Hematopoietic multipotent progenitor cell treated with erythropoietin and hydrocortisone succinate and interleukin-3 and kit ligand, for 6 days (in vitro differentiated cells): Measurements from ENCODE around the gene PRR15L.
A peak's percentile ranks its signal among the peaks of the same experiment; 100 is the strongest.
"Not testable (repeated sequence)": the region's sequence is repeated elsewhere in the genome, so short reads cannot be mapped to it uniquely, and the experiment has no call there.

Source experiments
- DNase-seq: peaks from one replicate; pipeline ENCODE4 v3.0.0-alpha.2; 2015

PRR15L gene

DNA sequence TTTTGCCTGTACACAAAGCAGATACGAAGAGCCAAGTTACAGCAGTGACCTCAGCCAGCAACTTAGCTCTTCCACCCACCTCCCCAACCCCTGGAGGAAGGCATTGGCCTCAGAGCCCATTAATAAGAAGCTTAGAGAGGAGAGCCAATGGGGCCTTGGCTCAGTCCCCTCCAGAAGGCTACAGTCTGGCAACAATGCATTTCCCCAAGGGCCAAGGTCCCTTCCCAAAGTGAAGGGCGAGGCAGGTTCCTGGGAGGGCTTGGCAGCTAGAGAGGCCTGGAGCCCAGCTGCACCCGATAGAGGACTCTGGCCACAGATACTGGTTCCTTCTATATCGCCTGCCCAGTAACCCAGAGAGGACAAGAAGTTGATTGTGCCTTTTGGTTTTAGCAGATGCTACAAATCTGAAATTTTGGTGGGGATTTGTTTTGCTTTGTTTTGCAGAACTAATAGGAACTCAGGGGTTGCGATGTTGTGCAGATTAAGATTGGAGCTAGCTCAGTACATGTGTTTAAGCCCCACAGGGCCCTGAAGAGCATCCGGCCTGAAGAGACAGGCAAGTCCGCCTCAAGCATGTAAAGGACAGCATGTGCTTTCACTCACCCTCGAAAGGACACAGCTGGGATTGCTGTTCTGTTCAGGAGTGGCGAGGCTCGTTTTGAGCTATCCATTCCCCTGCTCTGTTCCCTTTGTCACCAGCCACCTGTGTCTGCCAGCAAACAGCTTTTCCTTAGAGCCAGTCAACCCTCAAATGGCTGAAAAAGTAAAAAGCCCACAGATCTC, 28.3 kb downstream of the PRR15L start:
- no peak for DNase-seq

DNA sequence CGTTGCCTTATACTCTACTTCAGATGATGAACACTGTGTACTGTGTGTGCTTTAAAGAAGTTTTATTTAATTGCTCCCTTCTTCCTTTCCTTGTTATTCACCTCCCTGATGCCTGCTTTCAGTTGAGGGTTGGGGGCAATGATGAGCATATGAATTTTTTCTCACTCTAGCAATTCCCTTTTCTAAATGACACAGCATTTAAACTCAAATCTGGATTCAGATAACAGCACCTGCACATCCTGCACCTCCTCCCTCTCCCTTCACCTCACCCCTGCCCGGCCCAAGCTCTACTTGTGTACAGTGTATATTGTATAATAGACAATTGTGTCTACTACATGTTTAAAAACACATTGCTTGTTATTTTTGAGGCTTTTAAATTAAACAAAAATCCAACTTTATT, 29.3 kb downstream of the PRR15L start:
- DNase-seq = no peak

DNA sequence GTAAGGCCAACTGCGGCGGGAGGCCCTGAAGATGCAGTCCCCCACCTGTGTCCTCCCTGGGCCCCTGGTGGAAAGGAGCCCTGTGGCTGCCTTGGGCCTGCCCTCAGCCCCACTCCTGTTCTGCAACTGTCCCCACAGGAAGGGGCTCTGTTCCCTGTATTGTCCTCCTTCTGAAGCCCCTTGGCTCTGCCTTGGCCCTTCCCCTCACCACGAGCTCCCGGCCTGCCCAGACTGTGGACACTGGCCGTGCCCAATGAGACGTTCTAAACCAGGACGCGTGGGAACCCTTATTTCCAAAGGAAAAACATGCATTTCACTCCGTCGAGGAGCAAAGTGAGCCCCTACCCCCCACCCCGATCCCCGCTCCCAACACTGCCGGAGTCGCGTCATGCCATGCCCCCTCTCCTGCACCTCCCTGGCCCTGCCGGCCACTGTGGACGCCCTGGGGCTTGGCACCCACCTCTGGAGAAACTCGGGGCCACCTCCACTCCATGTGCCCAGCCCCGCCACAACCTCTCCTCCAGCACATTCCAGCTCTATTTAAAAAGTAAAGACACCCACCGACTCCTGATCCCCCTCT, 29.8 kb downstream of the PRR15L start:
- no peak for DNase-seq

DNA sequence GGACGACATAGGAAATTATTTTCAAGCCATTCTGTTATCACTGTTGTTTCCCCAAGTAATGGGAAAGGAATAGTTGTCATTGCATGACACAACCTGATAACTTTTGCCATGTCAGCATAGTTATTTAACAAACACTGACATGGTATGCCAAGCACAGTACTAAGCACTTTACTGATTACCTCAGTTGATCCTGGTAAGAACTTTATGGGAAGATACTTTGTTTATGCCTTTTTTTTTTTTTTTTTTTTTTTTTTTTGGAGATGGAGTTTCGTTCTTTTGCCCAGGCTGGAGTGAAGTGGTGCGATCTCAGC, 32.0 kb downstream of the PRR15L start:
- no peak for DNase-seq

DNA sequence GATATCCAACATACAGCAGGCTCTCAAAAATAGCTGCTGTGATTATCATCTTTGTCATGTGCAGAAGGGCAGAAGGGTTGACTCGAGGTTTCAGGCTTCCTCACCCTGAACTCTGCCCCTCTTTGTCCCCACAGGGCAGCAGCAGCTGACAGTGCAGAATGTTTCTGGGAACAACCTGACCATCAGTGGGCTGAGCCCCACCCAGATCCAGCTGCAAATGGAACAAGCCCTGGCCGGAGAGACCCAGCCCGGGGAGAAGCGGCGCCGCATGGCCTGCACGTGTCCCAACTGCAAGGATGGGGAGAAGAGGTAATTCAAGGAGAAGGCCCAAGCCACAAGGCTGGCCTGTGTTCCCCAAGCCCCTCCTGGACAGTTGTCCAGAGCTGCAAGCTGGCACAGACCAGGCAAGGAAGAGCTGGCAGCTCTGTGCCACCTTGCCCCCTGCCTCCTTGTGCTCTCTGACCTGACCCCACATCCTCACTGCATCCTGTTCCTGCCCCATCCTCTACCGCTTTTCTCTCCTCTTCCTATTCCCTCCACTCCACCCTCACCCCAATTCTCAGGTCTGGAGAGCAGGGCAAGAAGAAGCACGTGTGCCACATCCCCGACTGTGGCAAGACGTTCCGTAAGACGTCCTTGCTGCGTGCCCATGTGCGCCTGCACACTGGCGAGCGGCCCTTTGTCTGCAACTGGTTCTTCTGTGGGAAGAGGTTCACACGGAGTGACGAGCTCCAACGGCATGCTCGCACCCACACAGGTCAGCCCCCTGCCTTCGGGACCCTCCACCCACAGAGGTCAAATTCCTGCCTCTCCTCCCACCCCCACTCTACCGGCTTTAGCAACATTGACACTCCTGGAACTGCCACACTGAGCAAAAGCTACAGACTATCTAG, 32.7 kb downstream of the PRR15L start:
- DNase-seq = no peak

DNA sequence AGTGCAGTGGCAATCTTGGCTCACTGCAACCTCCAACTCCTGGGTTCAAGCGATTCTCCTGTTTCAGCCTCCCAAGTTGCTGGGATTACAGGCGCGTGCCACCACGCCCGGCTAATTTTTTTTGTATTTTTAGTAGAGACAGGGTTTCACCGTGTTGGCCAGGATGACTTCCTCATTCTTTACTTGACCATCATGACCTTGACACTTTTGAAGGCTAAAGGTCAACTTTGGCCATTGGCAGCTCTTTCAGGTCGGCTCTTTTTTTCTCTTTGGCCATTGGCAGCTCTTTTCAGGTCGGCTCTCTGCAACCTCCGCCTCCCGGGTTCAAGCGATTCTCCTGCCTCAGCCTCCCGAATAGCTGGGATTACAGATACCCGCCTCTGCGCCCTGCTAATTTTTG, 37.8 kb downstream of the PRR15L start:
- not testable (repeated sequence) for DNase-seq

DNA sequence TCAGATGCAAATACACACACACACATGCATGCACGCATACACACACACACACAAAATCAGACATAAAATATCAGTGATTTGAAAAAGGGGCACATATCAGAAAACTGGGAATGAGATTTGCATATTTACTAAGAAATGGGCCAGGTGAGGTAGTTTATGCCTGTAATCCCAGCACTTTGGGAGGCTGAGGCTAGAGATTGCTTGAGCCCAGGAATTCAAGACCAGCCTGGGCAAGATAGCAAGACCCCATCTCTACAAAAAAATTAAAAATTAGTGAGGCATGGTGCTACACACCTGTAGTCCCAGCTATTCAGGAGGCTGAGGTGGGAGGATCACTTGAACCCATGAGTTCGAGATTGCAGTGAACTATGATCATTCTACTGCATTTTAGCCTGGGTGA, 38.7 kb downstream of the PRR15L start:
- DNase-seq = no peak

DNA sequence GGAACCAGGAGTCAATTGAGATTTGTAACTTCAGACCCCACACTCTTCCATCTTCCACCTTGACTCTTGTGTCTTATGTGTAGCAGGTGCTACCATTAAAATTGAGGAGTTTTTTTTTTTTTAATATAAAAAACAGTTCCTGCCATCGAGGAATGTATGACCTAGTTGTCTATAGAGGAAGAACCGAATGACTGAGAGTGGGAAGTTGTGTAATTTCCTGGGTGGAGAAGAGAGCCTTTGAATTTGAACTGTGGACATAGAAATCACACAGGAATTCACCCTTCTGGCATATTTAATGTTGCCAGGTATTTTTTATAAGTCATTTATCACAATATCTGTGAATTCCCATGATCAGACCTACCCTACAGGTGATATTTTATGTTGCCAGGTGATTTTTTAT, 39.7 kb downstream of the PRR15L start:
- DNase-seq = no peak

DNA sequence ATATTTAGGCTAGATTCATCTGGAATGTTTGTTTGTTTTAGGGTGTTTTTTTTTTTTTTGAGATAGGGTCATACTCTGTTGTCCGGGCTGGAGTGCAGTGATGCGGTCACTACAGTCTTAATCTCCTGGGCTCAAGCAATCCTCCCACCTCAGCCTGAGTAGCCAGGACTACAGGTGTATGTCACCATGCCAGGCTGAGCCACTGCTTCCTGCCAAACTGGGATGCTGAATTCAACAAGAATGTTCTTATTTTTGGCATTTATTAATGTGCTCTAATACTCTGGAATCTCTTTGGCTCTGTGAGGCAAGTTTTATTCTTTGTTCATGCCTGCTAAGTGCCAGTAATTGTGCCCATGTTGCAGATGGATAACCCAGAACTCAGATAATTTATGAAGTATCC, 40.1 kb downstream of the PRR15L start:
- DNase-seq = no peak

DNA sequence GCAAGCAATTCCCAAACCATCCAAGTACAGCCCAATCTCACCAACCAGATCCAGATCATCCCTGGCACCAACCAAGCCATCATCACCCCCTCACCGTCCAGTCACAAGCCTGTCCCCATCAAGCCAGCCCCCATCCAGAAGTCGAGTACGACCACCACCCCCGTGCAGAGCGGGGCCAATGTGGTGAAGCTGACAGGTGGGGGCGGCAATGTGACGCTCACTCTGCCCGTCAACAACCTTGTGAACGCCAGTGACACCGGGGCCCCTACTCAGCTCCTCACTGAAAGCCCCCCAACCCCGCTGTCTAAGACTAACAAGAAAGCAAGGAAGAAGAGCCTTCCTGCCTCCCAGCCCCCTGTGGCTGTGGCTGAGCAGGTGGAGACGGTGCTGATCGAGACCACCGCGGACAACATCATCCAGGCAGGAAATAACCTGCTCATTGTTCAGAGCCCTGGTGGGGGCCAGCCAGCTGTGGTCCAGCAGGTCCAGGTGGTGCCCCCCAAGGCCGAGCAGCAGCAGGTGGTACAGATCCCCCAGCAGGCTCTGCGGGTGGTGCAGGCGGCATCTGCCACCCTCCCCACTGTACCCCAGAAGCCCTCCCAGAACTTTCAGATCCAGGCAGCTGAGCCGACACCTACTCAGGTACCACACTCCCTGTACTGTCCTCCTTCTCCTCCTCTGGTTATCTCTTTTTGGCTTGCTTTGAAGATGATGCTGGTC, 41.0 kb downstream of the PRR15L start:
- no peak for DNase-seq

DNA sequence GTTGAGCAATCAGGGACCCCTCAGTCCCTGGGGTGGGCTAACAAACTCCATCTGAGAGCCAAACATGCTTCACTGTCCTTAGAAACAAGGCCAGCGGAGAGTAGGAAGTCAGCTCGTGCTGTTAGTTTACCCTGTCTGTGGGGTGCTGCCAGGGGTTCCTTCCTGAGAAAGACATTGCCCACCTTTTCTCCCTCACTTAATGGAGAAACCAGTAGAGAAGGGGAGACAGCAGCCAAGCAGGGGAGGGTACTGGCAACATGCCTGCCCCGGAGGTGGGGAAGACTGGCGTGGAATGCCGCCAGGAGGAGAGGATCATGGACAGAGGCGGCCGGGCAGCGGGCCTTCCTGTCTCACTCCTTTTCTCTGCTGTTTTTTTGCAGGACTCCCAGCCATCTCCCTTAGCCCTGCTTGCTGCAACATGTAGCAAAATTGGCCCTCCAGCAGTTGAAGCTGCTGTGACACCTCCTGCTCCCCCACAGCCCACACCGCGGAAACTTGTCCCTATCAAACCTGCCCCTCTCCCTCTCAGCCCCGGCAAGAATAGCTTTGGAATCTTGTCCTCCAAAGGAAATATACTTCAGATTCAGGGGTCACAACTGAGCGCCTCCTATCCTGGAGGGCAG, 41.8 kb downstream of the PRR15L start:
- DNase-seq = no peak

DNA sequence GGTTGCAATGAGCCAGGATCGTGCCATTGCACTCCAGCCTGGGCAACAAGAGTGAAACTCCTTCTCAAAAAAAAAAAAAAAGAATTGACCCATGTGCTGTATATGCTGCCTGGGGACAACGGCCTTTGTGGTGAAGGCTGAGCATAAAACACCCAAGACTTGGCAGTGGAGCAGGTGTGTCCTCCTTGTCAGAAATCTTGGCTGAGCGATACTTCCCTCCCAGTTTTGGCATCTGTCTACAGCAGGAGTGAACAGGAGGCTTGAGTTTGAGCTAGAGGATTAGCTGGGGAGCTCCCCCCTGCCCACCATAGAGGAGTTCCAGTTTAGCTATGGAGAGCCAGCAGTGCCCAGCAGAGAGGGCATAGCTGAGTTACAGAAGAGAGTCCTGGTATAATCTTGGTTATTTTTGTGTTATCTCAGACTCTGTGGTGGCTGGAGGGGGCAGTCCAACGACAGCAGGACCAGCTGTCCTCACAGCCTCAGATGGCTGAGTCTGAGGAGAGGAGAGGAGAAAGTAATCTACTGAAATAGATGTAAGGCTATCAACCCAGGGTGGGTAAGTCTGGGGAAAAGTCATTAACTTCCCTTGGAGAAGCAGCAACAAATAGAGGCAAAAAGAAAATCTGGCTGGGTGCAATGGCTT, 43.3 kb downstream of the PRR15L start:
- peak; percentile 33 for DNase-seq

DNA sequence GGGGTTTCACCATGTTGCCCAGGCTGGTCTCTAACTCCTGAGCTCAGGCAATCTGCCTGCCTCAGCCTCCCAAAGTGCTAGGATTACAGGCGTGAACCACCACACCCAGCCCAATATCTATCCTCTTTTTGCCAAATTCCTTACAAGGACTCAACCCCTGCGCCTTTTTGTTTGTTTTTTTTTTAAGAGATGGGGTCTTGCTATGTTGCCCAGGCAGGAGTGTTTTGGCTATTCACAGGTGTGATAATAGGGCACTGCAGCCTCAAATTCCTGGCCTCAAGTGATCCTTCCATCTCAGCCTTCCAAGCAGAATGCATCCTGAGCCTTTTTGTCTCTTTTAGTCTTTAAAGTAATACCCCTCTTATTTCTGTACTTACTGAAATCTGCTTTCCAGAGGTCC, 44.6 kb downstream of the PRR15L start:
- no peak for DNase-seq

DNA sequence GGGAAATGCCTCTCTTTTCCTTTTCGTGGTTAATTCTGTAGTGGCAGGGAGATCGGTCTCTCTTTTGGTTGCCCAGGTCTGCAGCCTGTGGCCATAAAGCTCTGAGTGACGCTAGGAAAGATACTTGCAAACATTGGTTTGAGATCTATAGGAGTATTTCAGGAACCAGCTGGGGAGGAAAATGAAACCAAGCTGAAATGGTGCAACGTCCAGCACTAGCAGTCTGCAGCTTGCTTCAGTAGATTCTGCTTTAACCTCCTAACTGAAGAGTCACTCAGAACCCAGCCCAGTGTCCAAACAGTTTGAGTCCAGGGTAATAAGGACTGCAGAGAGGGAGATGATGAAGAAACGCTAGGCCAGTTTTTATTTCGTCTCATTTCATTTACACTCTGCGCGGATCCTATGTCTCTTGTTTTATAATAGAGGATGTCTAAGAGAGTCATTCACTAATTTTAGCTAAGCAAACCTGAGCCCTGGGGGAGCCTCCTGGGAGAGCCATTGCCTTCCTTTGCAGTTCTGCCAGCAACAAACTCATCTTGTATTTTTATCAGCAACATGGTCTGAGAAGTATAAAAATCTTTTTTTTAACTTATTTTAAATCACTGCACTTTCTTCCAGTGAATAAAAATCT, 49.6 kb downstream of the PRR15L start:
- DNase-seq = peak; percentile 24

DNA sequence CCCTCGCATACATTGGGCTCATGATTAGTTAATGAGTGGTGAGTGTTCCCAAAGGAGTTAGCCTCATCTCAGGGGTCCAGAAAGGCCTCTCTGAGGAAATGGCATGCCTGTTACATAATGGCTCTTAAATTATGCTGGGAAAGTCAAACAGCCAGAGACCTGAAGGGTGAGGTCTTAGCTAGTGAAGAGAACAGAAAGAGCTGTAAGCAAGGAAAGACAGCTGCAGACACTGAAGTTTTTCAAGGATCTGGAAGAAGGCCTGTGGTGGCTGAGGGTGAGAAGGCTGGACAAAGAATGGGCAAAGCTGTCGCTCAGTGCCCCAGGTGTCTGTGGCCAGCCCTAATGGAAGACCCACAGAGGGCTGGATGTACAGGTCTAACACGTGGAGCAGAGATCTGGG, 51.2 kb downstream of the PRR15L start:
- no peak for DNase-seq

DNA sequence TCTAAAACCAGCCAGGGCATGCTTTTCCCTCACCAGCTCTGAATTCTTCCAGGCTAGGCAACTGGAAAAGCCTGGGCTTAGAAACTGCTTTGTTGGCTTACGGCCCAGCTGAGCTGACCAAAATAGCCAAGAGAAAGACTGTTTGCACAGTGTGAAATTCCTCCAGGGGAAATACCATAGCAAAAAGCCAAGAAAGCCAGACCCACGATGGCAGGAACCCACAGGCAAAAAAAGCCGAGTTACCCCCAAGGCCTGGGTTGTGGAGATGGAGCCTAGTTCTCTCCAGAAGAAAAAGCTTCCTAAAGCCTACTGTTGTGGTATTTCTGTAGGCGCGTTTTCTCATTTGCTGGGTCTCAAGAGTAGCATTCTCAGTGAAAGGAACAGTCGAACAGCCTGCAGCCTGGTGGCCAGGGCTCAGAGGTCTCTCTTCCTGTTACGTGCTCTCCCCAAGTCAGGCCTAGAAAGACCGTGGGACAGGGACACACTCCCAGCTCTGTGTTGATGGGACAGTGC, 52.4 kb downstream of the PRR15L start:
- no peak for DNase-seq

DNA sequence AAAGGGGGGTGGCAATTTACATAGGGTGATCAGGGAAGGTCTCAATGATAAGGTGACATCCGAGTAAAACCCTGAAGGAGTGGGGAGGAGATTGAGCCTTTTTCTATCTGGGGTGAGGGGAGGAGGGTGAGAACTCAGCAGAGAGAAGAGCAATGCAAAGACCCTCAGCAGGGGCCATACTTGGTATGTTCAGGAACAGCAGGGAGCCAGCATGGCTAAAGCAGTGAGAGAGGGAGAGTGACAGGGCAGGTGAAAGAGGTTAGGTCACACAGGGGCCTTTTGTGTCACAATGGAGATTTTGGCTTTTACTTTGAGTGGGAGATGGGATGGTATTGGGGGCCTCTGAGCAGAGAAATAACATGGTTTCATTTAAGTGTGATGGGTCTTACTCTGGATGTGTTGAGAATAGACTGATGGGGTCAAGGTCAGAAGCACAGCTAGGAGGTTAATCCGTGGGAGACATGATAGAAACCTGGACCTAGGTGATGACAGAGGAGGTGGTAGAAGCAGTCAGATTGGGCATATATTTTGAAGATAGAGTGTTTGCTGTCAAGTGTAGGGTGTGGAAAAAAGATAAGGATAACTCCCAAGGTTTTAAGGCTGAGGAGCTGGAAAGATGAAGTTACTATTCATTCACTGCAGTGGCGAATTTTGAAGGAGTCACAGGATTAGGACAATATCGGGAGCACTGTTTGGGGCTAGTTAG, 55.5 kb downstream of the PRR15L start:
- no peak for DNase-seq
